BJ (cell line): ENCODE data around the gene MMP14. TPM values are rescaled to one million over a fixed set of nuclear protein-coding genes. Genes with fewer than 3 reads are reported as not detected.

ENCODE experiments used
- CTCF ChIA-PET: fragments of 350-600 bp; formaldehyde crosslinking; extraction: SDS; loops from one replicate; lab custom pipeline; 2021; ENCODE audit warnings: antibody characterized with exemption, inconsistent platforms; lab: Yijun Ruan, JAX
- POLR2A ChIA-PET: fragments of 300-600 bp; sonication (Branson Sonifier 250); formaldehyde crosslinking; extraction: SDS; loops from one replicate; lab custom pipeline; 2021; ENCODE audit warnings: antibody characterized with exemption; lab: Charles Lee
- DNase-seq: peaks from one replicate; pipeline ENCODE4 v3.0.0-alpha.2; 2011; ENCODE audit warnings: low read depth
- H3K27me3 ChIP-seq: 2 replicates; pipeline ENCODE4 v1.6.0; 2011; ENCODE audit warnings: low read length; ENCODE audit not compliant: control insufficient read depth, insufficient read depth
- H3K36me3 ChIP-seq: 2 replicates; pipeline ENCODE4 v1.5.1; 2011; ENCODE audit warnings: low read length; ENCODE audit not compliant: control insufficient read depth, insufficient read depth
- H3K4me3 ChIP-seq: 2 replicates; pipeline ENCODE4 v1.5.1; 2011; ENCODE audit warnings: low read depth, mild to moderate bottlenecking, control low read depth, low read length
- polyA plus RNA-seq: library from polyadenylated mRNA; depleted of rRNA; stranded (reverse); fragments of >200 nt; gene quantifications from 2 replicates; pipeline ENCODE4 v1.2.3, GENCODE V29; 2011
- TF ChIP-seq, protein P1 (sequence below): IDR thresholded peaks from 2 replicates; pipeline ENCODE4 v1.5.1; 2011; ENCODE audit warnings: low read depth, mild to moderate bottlenecking, control low read depth, inconsistent platforms, low read length, moderate library complexity; ENCODE audit not compliant: insufficient read depth

Gene MMP14
- polyA plus RNA-seq, 1 experiment, result 592 TPM

GRCh38 chr14:22814373-22814772 lies 22.0 kb upstream of the MMP14 start:
- TF ChIP-seq, protein P1, sequence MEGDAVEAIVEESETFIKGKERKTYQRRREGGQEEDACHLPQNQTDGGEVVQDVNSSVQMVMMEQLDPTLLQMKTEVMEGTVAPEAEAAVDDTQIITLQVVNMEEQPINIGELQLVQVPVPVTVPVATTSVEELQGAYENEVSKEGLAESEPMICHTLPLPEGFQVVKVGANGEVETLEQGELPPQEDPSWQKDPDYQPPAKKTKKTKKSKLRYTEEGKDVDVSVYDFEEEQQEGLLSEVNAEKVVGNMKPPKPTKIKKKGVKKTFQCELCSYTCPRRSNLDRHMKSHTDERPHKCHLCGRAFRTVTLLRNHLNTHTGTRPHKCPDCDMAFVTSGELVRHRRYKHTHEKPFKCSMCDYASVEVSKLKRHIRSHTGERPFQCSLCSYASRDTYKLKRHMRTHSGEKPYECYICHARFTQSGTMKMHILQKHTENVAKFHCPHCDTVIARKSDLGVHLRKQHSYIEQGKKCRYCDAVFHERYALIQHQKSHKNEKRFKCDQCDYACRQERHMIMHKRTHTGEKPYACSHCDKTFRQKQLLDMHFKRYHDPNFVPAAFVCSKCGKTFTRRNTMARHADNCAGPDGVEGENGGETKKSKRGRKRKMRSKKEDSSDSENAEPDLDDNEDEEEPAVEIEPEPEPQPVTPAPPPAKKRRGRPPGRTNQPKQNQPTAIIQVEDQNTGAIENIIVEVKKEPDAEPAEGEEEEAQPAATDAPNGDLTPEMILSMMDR, result no peak
- Histone ChIP-seq H3K36me3 (no peaks in the 10 kb centered on the region), H3K27me3 (no peaks in the 10 kb centered on the region), H3K4me3 (no peak overlapping the region)
- ChIA-PET CTCF (interaction anchor here (0.6 to 1.4 kb wide), 3 partner anchors 9 to 258 kb away, joined by 3 to 5 read pairs (median 3); no protein-coding TSS in a partner anchor), POLR2A (no interaction called here)
- no peak for DNase-seq

- TF ChIP-seq, protein P1, result no peak
- DNase-seq, result no peak
- Histone ChIP-seq H3K27me3 (no peaks in the 10 kb centered on the region), H3K36me3 (no peaks in the 10 kb centered on the region), H3K4me3 (no peak within 1 kb of the TSS)
- CTCF ChIA-PET, result interaction anchor here (0.6 to 1.4 kb wide), 3 partner anchors 8 to 258 kb away, joined by 3 to 5 read pairs (median 3); no protein-coding TSS in a partner anchor
- POLR2A ChIA-PET, result no interaction called here
Measured at GRCh38 chr14:22814941-22815713, 21.3 kb upstream of the MMP14 start, which contains the start of gene SLC7A7. Gene SLC7A7, minus strand, starts transcription at chr14:22815435. Its CDS starts 2,037 bp downstream, at chr14:22813398.

GRCh38 chr14:22819151-22819988 lies 17.0 kb upstream of the MMP14 start:
- peak; percentile 52 for DNase-seq
- POLR2A ChIA-PET, result interaction anchor here (0.7 kb wide), 1 partner anchor 31 kb away, joined by 11 read pairs; no protein-coding TSS in a partner anchor
- no peaks in the 10 kb centered on the region for H3K27me3 ChIP-seq
- H3K4me3 ChIP-seq, result peak overlapping the region; percentile 30
- no peaks in the 10 kb centered on the region for H3K36me3 ChIP-seq
- CTCF ChIA-PET, result interaction anchor here (0.6 to 7.8 kb wide), 10 partner anchors 12 to 263 kb away, joined by 3 to 234 read pairs (median 4); partner anchors contain the start of gene MMP14
- TF ChIP-seq, protein P1, result no peak

- H3K27me3 ChIP-seq, result no peaks in the 10 kb centered on the region
- peak; percentile 24 for DNase-seq
- TF ChIP-seq, protein P1, result no peak
- ChIA-PET CTCF (interaction anchor here (1.0 to 7.8 kb wide), 4 partner anchors 16 to 264 kb away, joined by 3 to 234 read pairs (median 52); partner anchors contain the start of gene MMP14), POLR2A (no interaction called here)
- no peaks in the 10 kb centered on the region for H3K36me3 ChIP-seq
- no peak overlapping the region for H3K4me3 ChIP-seq
Measured at GRCh38 chr14:22820731-22821130, 15.7 kb upstream of the MMP14 start.
